HG02610 (cell line): ENCODE results near the gene MEGF8.
A peak's percentile ranks its signal among the peaks of the same experiment; 100 is the strongest.

Source experiments
- ATAC-seq: cut with Tn5 transposase; IDR thresholded peaks from one replicate; pipeline ENCODE4 v1.9.1; 2021; ENCODE audit warnings: mild to moderate bottlenecking, moderate library complexity; ENCODE audit not compliant: unreplicated experiment

MEGF8 gene

DNA sequence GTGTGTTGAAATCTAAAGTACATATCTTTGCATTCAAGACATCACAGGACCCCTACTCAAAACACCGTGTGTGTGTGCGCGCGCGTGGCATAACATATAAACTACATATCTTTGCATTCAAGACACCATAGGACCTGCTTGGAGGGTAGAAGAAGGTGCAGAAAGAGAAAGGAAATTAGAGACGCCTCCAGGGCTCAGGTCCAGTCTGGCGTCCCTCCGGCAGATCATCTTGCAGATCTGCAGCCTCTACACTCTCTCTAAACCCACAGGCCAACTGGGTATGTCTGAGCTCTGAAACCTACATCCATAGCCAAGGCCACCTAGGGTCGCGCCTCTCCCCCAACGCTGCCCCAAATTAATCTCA, 22.4 kb upstream of the MEGF8 start:
- no peak for ATAC-seq

- no peak for ATAC-seq
These were observed 21.6 kb upstream of the MEGF8 start for GRCh38 chr19:42303876-42304275.

DNA sequence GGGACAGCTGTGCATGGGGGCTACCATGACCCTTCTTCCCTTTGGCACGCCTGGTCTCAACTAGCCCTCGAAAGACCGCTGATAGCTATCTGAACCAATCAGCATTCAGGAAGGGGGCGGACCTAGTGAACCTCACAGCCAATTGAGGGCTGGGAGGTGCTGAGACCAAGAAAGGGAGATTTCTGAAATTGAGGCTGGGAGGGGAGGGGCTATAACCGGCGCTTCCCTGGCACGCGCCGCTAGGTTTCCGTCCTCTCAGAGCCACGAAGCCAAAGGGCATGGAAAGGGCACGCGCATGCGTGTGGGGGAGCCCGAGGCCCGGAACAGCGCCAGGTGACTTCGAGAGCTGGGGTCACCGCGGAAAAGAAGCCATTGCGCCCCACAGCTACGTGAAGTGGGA, 18.8 kb upstream of the MEGF8 start:
- no peak for ATAC-seq

GRCh38 chr19:42309686-42310085, 15.7 kb upstream of the MEGF8 start:
- ATAC-seq, result no peak

DNA sequence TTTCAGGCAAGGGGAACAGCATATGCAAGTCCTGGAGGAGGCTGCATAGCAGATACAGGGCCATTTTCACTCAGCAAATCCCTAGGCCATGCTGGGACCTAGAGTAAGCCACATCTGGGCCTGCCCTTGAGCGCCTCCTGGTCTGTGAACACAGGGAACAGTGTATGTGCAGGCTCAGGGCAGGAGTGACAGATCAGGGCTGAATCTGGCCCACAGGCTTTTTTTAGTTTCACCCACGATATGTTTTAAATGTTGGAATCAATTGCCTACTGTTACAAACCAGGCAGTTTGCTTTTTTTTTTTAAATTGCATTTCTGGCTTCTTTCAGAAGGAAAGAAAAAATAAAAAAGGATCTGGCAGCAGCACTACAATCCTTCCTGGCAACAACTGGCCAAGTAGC, 13.8 kb upstream of the MEGF8 start:
- no peak for ATAC-seq

DNA sequence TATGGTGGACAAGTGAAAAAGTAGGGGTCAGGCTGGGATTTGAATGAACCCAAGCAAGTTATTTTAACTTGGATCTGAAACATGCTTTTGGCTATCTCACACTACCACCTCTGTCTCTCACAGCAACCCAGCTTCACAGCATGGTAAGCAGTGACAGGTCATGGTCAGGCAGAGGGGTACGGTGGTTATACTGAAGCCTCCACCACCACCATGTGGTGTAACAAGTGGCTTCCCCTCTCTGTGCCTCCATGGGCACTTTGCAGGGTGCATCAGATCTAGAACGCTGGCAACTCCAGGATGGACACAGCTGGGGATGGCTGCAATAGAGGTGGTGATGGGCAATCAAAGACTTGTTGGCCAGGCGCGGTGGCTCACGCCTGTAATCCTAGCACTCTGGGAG, 13.1 kb upstream of the MEGF8 start:
- no peak for ATAC-seq

DNA sequence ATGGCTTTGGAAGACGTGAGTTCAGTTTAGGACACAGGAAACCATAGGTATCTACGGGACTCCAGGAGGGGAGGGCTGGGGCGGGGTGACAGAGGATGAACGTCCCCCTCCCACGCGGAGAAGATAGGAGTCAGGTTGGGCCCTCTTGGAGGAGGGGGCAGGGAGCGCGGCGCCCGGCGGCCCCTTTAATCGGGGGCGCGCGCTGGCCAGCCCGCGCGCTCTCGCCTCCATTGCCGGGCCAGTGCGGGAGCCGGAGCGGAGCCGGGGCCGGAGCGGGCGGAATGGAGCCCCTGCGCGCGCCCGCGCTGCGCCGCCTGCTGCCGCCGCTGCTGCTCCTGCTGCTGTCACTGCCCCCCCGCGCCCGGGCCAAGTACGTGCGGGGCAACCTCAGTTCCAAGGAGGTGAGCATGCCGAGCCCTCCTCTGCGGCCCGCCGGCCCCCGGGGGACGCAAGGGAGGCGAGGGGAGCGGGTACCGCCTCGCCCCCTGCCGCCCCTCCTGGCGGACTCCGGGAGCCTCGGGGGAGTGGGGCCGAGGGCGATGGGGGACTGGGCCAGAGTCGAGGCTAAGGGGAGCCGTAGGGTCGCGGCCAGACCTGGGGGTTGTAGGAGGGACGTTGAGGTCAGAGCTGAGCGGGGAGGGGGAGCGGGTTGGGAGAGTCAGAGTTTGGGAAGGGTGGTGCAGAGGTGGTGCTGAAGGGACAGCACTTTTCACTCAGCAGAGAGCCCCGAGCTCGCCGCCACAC, 12.2 kb upstream of the MEGF8 start, which contains the start of gene TMEM145:
Gene TMEM145, plus strand, starts transcription at position 214 of the 744 bp plus-strand sequence. Its CDS starts 68 bp downstream, at position 282.
- no peak for ATAC-seq

DNA sequence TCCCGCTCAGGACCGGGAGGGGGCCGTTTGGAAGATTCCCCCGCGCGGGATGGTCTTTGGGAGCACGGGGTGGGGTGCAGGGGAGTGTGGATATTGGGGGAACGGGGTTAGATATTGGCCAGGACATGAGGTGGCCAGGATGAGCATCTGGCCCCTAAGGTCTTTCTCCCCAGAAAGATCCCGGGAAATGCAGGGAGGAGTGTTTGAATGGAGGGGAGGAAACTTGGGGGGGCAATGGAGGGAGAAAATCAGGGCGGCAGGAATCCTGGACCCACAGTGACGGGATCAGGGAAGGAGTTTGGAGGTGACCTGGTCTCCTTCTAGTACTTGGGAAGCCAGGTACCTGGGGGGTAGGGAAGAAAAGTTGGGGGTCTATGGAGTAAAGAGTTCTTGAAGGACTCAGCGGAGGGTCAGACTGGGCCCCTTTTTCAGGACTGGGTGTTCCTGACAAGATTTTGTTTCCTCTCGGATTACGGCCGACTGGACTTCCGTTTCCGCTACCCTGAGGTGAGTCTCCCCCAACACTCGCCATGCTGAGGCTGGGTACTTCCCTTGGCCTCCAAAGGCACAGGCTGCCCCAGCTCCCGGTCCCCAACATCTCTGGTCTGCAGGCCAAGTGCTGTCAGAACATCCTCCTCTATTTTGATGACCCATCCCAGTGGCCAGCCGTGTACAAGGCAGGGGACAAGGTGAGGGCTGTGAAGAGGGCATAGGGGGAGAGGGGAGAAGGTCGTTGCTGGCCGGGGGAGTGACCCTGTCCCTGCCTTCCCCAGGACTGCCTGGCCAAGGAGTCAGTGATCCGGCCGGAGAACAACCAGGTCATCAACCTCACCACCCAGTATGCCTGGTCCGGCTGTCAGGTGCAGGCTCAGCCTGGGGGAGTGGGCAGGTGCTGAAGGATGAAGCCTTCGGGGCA, 11.3 kb upstream of the MEGF8 start:
- ATAC-seq, result no peak

- ATAC-seq, result no peak
These were observed 10.4 kb upstream of the MEGF8 start for GRCh38 chr19:42315024-42315423.

DNA sequence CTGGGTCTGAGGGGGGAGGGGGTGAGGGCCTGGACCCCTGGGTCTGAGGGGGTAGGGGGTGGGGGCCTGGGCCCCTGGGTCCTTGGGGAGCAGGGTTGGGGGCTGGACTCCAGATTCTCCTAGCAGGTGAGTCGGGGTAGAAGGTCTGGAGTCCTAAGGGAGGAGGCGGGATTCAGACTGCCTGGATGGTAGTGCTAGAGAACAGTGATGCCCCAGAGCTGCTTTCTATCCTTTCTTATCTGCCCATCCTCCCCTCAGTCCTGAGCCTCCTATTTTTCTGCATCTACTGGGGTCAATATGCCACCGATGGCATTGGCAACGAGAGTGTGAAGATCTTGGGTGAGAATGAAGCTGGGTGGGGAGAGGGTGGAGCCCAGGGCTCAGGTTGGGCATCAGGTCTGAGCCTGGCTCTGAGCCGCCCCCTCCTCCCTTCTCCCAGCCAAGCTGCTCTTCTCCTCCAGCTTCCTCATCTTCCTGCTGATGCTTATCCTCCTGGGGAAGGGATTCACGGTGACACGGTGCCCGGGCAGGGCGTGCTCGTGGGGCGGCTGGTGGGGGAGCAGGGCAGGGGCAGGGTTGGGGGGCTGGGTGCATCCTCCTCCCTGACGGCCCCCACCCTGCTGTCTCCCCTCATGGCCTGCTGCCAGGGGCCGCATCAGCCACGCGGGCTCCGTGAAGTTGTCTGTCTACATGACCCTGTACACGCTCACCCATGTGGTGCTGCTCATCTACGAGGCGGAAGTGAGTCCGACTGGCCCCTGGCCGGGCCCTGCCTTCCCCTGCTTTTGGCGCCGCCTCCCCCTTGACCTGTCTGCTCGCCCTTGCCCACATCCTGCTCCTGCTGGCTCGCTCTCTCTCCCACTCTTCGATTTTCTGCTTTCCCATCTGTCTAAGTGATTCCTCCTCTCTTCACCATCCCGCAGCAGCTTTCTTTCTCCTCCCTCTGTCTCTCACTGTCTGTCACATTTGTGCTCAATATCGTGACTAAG, 8.9 kb upstream of the MEGF8 start:
- no peak for ATAC-seq

DNA sequence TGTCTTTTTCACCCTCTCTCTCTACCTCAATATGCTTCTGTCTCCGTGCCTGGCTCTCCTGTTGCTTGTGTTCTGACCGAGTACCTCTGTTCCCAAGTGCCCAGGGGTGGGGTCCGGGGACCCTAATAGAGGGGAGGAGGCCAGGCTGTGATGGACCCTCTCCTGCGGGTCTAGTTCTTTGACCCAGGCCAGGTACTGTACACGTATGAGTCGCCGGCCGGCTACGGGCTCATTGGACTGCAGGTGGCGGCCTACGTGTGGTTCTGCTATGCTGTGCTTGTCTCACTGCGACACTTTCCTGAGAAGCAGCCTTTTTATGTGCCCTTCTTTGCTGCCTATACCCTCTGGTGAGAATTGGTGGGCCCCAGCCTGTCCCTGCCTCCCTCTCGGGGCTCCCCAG, 7.9 kb upstream of the MEGF8 start:
- ATAC-seq, result no peak

DNA sequence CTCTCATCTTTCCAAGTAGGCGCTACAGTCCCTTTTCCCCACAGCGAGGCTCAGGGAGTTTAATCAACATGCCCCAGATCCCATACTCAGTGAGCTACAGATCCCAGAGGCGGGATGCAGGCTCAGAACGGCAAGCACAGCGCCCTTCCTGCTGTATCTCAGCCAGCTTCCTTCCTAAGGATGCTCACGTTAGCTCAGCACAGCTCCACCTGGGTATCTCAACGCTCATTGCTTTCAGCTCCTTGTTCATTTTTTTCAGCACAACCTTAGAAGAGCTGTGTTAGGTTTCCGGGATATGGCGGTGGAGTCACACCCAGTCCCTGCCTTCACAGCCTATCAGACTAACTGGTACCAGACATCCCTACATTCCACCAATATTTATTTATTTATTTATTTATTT, 3.1 kb upstream of the MEGF8 start:
- no peak for ATAC-seq

GRCh38 chr19:42323473-42323851, 2.0 kb upstream of the MEGF8 start:
- no peak for ATAC-seq

- ATAC-seq, result no peak
These were observed 1.4 kb upstream of the MEGF8 start for GRCh38 chr19:42323852-42324654.

DNA sequence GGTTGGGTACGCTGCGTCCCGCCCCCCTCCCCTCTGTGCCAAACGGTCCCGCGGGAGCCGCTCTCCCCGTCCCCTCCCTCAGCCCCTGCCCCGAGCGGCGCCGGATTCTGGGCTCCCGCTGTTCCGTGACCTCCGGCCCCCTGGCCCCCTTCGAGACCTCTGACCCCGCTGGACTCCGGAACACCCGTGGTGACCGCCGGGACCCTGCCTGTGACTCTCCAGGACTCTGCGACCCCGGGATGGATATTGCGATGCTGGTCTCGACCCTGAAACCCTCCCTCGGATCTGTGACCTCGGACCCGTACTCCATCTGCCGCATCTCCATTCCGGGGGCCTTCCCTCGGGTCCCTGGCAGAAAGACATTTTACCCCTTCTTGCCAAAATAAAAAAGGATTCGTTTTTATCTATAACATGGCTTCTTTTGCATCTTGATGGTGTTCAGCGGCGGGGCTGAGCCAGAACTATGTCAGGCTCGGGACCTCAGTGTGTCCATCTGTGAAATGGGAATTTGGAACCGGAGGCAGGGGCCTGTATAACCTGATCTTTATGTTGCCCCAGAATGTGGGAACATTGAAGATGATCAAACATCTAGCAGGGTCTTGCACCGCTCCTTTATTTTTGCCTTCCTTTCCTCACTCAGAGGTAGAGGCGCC, 654 bp upstream of the MEGF8 start:
- ATAC-seq, result no peak

DNA sequence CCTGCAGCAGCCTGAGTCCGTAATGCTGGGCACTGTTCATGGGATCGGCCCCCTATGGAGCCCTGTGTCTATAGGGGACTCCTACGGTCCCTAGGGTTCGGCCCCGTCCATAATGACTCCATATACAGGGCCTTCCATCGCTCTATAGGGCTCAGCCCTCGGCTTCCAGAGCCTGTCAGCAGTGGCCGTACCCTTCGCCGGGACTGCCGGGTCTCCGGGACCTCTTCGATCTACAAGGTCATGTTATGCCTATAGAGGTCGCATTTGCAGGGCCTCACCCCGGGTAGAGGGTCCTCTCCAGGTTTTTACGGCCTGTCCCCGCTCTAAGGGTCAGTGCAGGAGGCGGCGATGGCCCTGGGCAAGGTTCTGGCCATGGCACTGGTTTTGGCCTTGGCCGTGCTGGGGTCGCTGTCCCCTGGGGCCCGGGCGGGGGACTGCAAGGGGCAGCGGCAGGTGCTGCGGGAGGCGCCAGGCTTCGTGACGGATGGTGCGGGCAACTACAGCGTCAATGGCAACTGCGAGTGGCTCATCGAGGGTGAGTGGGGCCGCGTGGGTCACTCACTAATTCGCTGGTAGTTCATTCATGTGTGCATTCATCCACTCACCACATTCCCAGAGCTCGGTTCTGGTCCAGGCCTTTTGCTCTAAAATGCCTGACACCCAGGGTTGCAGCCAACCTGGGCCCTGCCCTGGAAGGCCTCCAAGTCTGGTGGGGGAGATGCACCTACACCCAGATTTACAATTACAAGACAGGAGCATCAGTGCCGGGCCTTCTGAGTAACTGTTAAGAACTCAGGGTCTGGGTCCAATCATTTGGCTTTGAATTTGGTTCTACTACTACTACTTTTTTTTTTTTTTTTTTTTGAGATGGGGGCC, 699 bp downstream of the MEGF8 start:
- ATAC-seq, result peak; percentile 1

GRCh38 chr19:42326969-42327368, 1.5 kb downstream of the MEGF8 start:
- no peak for ATAC-seq

GRCh38 chr19:42327381-42327780, 1.9 kb downstream of the MEGF8 start:
- ATAC-seq, result no peak

DNA sequence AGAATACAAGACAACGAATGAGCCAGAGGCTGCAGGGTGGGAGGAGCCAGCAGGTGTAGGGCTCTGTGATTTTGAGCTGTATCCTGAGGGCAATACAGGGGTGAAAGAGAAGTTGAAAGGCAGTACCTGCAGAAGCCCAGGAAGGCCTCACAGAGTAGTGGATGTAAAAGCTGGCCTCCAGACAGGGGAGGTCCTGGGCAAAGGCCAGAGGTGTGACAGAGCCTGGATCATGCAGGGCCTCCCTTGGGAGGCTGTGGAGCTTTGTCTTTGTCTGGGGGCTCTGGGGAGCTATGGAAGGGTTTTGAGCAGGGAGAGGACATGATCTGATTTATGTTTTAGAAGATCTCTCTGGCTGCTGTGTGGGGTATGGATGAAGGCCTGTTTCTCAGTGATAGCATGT, 2.7 kb downstream of the MEGF8 start:
- no peak for ATAC-seq
